PFSK-1 (cell line): Measurements from ENCODE around the gene NCAN. TPM values are rescaled to one million over a fixed set of nuclear protein-coding genes. Genes with fewer than 3 reads are reported as not detected.

Source experiments
- FOXP2 ChIP-seq: optimal IDR thresholded peaks from 2 replicates; pipeline ENCODE3; 2011; ENCODE audit warnings: borderline replicate concordance, control low read depth, inconsistent platforms; ENCODE audit not compliant: insufficient read depth; ENCODE audit errors: extremely low read length, extremely low read depth
- POLR2AphosphoS5 ChIP-seq: IDR thresholded peaks from 2 replicates; pipeline ENCODE4 v1.6.1; 2012; ENCODE audit warnings: low read depth, mild to moderate bottlenecking, control low read depth, low read length, moderate library complexity
- SIN3A ChIP-seq: IDR thresholded peaks from 2 replicates; pipeline ENCODE4 v1.6.1; 2012; ENCODE audit warnings: mild to moderate bottlenecking, low read length, moderate library complexity, borderline replicate concordance; ENCODE audit not compliant: insufficient read depth
- TAF1 ChIP-seq: IDR thresholded peaks from 2 replicates; pipeline ENCODE4 v1.6.1; 2012; ENCODE audit warnings: low read length, control low read depth, borderline replicate concordance; ENCODE audit not compliant: insufficient read depth
- polyA plus RNA-seq: library from polyadenylated mRNA; unstranded; fragments of >200 nt; gene quantifications from one replicate; pipeline ENCODE4 v1.2.1, GENCODE V29; 2012; ENCODE audit warnings: low read depth, missing spikeins; ENCODE audit not compliant: insufficient read length
- TF ChIP-seq, protein P1 (sequence below), 2 experiments: IDR thresholded peaks; 2 replicates each; pipeline versions ENCODE4 v1.6.1 to v1.8.0; 2011 to 2012; ENCODE audit warnings: low read depth in 2 of 2, low read length in 2 of 2, control low read depth in 1 of 2, inconsistent platforms in 1 of 2, mild to moderate bottlenecking in 1 of 2, moderate library complexity in 1 of 2; ENCODE audit not compliant: insufficient read depth in 1 of 2

The NCAN gene
- not detected for polyA plus RNA-seq

DNA sequence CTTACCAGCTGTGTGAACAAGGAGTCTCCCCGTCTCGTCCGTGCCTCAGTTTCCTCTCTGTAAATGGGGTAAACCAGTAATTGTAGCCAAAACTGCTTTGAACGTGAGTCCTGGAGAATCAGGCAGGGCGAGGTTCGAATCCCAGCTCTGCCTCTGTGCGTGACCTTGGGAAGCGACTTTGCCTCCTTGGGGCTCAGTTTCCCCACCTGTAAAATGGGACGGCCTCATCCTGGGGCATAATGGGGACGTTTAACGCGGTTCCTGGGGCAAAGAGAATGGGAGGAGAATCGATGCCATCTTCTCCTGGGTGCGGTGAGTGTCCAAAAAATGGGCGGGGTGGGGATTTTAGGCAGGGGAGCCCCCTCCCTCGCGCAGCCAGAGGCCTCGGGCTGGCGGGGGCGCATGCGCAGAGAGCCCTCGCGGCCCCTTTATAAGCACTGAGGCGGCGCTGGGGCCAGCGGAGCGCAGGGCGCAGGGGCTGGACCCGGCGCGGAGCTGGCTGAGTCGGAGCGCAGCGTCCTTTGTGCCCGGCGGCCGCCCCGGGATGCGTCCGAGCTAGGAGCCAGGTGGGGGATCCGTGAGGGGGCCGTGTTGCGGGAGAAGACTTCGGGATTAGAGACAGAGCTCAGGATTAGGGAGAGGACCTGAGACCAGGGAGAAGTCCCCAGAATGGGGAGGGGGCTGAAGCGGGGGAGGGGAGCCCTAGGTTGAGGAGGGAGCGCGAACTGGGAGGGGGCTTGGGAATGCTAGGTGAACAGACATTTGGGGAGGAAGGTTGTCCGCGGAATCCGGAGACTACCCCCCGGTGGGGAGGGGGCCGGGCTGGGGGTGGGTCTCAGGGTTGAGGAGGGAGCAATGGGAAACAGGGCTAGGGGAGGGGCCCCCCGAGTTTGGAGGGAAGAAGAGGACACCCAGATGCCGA, at the start of gene NCAN:
TSS of gene NCAN (plus strand) at position 460 of the 922 bp plus-strand sequence. CDS start 4,996 bp downstream, outside the sequence.
- TF ChIP-seq POLR2AphosphoS5 (no peak), SIN3A (no peak), TAF1 (no peak), FOXP2 (no peak)
- TF ChIP-seq, protein P1, sequence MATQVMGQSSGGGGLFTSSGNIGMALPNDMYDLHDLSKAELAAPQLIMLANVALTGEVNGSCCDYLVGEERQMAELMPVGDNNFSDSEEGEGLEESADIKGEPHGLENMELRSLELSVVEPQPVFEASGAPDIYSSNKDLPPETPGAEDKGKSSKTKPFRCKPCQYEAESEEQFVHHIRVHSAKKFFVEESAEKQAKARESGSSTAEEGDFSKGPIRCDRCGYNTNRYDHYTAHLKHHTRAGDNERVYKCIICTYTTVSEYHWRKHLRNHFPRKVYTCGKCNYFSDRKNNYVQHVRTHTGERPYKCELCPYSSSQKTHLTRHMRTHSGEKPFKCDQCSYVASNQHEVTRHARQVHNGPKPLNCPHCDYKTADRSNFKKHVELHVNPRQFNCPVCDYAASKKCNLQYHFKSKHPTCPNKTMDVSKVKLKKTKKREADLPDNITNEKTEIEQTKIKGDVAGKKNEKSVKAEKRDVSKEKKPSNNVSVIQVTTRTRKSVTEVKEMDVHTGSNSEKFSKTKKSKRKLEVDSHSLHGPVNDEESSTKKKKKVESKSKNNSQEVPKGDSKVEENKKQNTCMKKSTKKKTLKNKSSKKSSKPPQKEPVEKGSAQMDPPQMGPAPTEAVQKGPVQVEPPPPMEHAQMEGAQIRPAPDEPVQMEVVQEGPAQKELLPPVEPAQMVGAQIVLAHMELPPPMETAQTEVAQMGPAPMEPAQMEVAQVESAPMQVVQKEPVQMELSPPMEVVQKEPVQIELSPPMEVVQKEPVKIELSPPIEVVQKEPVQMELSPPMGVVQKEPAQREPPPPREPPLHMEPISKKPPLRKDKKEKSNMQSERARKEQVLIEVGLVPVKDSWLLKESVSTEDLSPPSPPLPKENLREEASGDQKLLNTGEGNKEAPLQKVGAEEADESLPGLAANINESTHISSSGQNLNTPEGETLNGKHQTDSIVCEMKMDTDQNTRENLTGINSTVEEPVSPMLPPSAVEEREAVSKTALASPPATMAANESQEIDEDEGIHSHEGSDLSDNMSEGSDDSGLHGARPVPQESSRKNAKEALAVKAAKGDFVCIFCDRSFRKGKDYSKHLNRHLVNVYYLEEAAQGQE (IDR thresholded peaks at IDR 0.05; ENCODE audit: insufficient read depth in 1 of 2, low read depth in 2 of 2, low read length in 2 of 2), result no peak

DNA sequence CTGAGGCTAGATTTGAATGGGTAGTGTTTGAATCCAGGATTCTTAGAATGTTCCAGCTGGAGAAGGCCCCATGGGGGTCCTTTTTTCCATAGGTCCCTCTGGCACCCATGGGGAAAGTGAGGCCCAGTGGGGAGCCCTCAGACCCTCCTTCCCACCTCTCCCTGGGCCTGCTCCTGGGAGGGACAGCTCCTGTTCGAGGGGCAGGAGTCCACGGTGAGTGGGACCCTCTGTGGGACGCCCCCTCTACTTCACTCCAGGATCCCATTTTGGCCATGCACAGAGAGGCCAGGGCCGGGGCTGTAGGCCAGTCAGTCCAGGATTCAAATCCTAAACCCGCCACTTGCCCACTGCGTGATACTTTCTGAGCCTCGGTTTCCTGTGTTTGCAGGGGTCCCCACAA, 49.3 kb upstream of the NCAN start:
- TF ChIP-seq TAF1, result no peak
- TF ChIP-seq POLR2AphosphoS5, result no peak
- TF ChIP-seq, protein P1 (IDR thresholded peaks at IDR 0.05; ENCODE audit: insufficient read depth in 1 of 2, low read depth in 2 of 2, low read length in 2 of 2), result no peak
- no peak for TF ChIP-seq SIN3A
- no peak for TF ChIP-seq FOXP2

DNA sequence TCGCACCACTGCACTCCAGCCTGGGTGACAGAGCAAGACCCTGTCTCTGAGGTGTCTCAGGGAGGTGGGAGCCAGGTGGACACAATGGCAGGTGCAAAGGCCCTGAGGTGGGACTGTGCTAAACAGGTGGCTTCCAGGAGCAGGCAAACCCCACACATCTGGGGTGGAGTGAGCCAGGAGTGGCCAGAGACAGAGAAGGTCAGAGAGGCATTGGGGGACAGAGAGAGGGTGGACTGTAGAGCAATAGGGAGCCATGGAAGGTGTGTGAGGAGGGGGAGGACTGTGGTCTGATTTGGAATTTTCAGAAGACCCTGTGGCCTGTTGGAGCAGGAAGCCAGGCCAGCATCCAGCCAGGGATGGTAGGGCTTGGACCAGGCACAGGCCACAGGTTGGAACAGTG, 46.4 kb upstream of the NCAN start:
- TF ChIP-seq POLR2AphosphoS5 (no peak), TAF1 (no peak), FOXP2 (no peak), SIN3A (no peak)
- TF ChIP-seq, protein P1 (IDR thresholded peaks at IDR 0.05; ENCODE audit: insufficient read depth in 1 of 2, low read depth in 2 of 2, low read length in 2 of 2), result no peak

DNA sequence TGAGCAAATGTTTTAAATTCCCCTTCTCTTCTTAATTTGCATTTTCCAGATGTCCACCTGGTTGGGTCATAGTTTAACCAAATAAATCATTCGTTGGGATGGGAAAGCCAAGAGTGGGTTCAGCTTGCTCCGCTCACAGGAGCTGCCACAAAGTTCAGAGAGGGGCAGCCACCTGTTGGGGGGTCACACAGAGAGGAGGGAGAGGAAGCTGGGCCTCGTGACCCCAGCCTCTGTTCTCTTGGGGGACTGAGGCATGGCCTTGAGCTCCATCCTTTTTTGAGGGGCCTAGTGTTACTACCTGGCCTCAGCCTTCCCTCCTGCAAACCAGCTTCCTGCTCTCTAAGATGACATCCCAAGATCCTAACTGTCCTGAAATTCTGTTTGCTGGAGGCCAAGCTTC, 44.1 kb upstream of the NCAN start:
- no peak for TF ChIP-seq SIN3A
- TF ChIP-seq, protein P1 (IDR thresholded peaks at IDR 0.05; ENCODE audit: insufficient read depth in 1 of 2, low read depth in 2 of 2, low read length in 2 of 2), result no peak
